ENCODE data around the gene CRYBG1. TPM values are rescaled to one million over a fixed set of nuclear protein-coding genes. Genes with fewer than 3 reads are reported as not detected.

CRYBG1 gene
- total RNA-seq, 4 donors from 2014 or later = 54.5 to 66.4 (median 59.8) TPM

GRCh38 chr6:106508277-106508676 lies 147.8 kb downstream of the CRYBG1 start:
- Histone ChIP-seq H3K36me3 (no peaks in the 10 kb centered on the region), H3K27ac (no peak overlapping the region), H3K4me1 (peaks cover 0 to 14% (median 0%) of the 10 kb centered on the region in 4 donors), H3K4me3 (no peak overlapping the region), H3K9me3 (no peaks in the 10 kb centered on the region), H3K27me3 (no peaks in the 10 kb centered on the region)
- TF ChIP-seq POLR2A (IDR thresholded peaks at IDR 0.05) = no peak
- TF ChIP-seq CTCF (IDR thresholded peaks at IDR 0.05) = no peak
- DNase-seq = no peak

- Histone ChIP-seq H3K27me3 (no peaks in the 10 kb centered on the region), H3K4me3 (no peak overlapping the region), H3K27ac (no peak overlapping the region), H3K36me3 (no peaks in the 10 kb centered on the region), H3K4me1 (peaks cover 0 to 14% (median 0%) of the 10 kb centered on the region in 4 donors), H3K9me3 (no peaks in the 10 kb centered on the region)
- no peak for TF ChIP-seq POLR2A (IDR thresholded peaks at IDR 0.05)
- no peak for TF ChIP-seq CTCF (IDR thresholded peaks at IDR 0.05)
- no peak for DNase-seq
Measured at GRCh38 chr6:106508834-106509233, 148.3 kb downstream of the CRYBG1 start.

GRCh38 chr6:106509420-106510089 lies 149.0 kb downstream of the CRYBG1 start:
- peak in 1 of 3 donors; percentile 36 for DNase-seq

GRCh38 chr6:106510090-106510970 lies 149.8 kb downstream of the CRYBG1 start:
- H3K9me3 ChIP-seq = no peaks in the 10 kb centered on the region
- H3K27me3 ChIP-seq = no peaks in the 10 kb centered on the region
- peak; percentile 84 to 92 (median 88) for DNase-seq
- H3K4me1 ChIP-seq = peaks cover 0 to 14% (median 1%) of the 10 kb centered on the region in 4 donors
- peak overlapping the region in 3 of 4 donors; percentile 7 to 98 (median 76) for H3K27ac ChIP-seq
- peak overlapping the region; percentile 47 to 73 (median 64) for H3K4me3 ChIP-seq
- TF ChIP-seq CTCF (IDR thresholded peaks at IDR 0.05) (peak in 2 of 6 experiments; percentile 7 to 17), POLR2A (IDR thresholded peaks at IDR 0.05) (no peak)
- H3K36me3 ChIP-seq = no peaks in the 10 kb centered on the region

More at GRCh38 chr6:106509420-106510089, 149.0 kb downstream of the CRYBG1 start:
- H3K4me1 ChIP-seq = peaks cover 0 to 14% (median 1%) of the 10 kb centered on the region in 4 donors
- H3K27ac ChIP-seq = peak overlapping the region in 3 of 4 donors; percentile 7 to 98 (median 76)
- peak in 2 of 6 experiments; percentile 5 to 29 for TF ChIP-seq CTCF (IDR thresholded peaks at IDR 0.05)
- no peak for TF ChIP-seq POLR2A (IDR thresholded peaks at IDR 0.05)
- H3K36me3 ChIP-seq = no peaks in the 10 kb centered on the region
- no peaks in the 10 kb centered on the region for H3K27me3 ChIP-seq
- peak overlapping the region; percentile 47 to 73 (median 64) for H3K4me3 ChIP-seq
- no peaks in the 10 kb centered on the region for H3K9me3 ChIP-seq

GRCh38 chr6:106511288-106512047 lies 151.0 kb downstream of the CRYBG1 start:
- DNase-seq = peak; percentile 59 to 71 (median 70)
- Histone ChIP-seq H3K4me1 (peaks cover 0 to 23% (median 7%) of the 10 kb centered on the region in 4 donors), H3K4me3 (peak overlapping the region; percentile 67 to 91 (median 74)), H3K36me3 (no peaks in the 10 kb centered on the region), H3K27me3 (no peaks in the 10 kb centered on the region), H3K27ac (peak overlapping the region; percentile 90 to 98 (median 92)), H3K9me3 (no peaks in the 10 kb centered on the region)
- no peak for TF ChIP-seq CTCF (IDR thresholded peaks at IDR 0.05)
- TF ChIP-seq POLR2A (IDR thresholded peaks at IDR 0.05) = no peak
